HepG2 (cell line): ENCODE results near the gene PLET1. TPM values are rescaled to one million over a fixed set of nuclear protein-coding genes. Genes with fewer than 3 reads are reported as not detected.
A peak's percentile ranks its signal among the peaks of the same experiment; 100 is the strongest.

Source experiments
- ATAC-seq: fragments of 200-7000 bp; cut with Tn5 transposase; 3 replicates; pipeline ENCODE4 v1.9.1; 2020; ENCODE audit warnings: mild to moderate bottlenecking, moderate library complexity
- BruUV-seq: library from RNA; stranded (reverse); fragments of 400-500 nt; replicated peaks from 2 replicates; lab custom pipeline; 2021; lab: Mats Ljungman, UMichigan
- CTCF ChIA-PET: fragments of 300-600 bp; formaldehyde crosslinking; extraction: SDS; loops from one replicate; lab custom pipeline; 2021; ENCODE audit warnings: low total read pairs, inconsistent platforms, low intra/inter-chr PET ratio; lab: Yijun Ruan, JAX
- POLR2A ChIA-PET: fragments of 350-600 bp; sonication (Branson Sonifier 250); formaldehyde crosslinking; loops from one replicate; lab custom pipeline; 2020; ENCODE audit warnings: antibody characterized with exemption, inconsistent platforms; lab: Yijun Ruan, JAX
- DNase-seq: peaks from one replicate; pipeline ENCODE4 v3.0.0-alpha.2; 2015; ENCODE audit warnings: low spot score
- FAIRE-seq: peaks from 3 replicates; lab custom pipeline; 2011; peaks lifted over from hg19 to GRCh38; lab: Jason Lieb, UNC
- H2AFZ ChIP-seq: one replicate; pipeline ENCODE4 v1.6.1; 2011; ENCODE audit warnings: low read length, inconsistent platforms
- H3K27ac ChIP-seq: fragments of 300-600 bp; 3 replicates; pipeline ENCODE4 v1.8.0; 2011; ENCODE audit warnings: mixed run types, mild to moderate bottlenecking, mixed read lengths, low read length, inconsistent platforms; ENCODE audit not compliant: insufficient read depth; ENCODE audit errors: extremely low read length
- H3K27me3 ChIP-seq, 2 experiments: fragments of 200-600 bp in 1 of 2; 2 replicates in 1 of 2; 3 replicates in 1 of 2; pipeline versions ENCODE4 v1.6.0 to v1.8.0; 2011; ENCODE audit warnings: low read length in 2 of 2, mild to moderate bottlenecking in 2 of 2, moderate library complexity in 2 of 2, inconsistent platforms in 1 of 2; ENCODE audit not compliant: insufficient read depth in 2 of 2, control insufficient read depth in 1 of 2
- H3K36me3 ChIP-seq, 2 experiments: fragments of 200-600 bp in 1 of 2; replicated peaks in 1 of 2; 2 replicates in 1 of 2; 3 replicates in 1 of 2; pipeline versions ENCODE4 v1.5.1 to v1.8.0; 2011; ENCODE audit warnings: low read length in 2 of 2, inconsistent platforms in 1 of 2; ENCODE audit not compliant: insufficient read depth in 2 of 2, control insufficient read depth in 1 of 2
- H3K4me1 ChIP-seq: 2 replicates; pipeline ENCODE4 v1.5.1; 2012; ENCODE audit warnings: low read length, inconsistent platforms; ENCODE audit not compliant: insufficient read depth
- H3K4me2 ChIP-seq: 2 replicates; pipeline ENCODE4 v1.6.0; 2011; ENCODE audit warnings: low read depth, low read length, inconsistent platforms
- H3K4me3 ChIP-seq, 3 experiments: fragments of 200-600 bp in 1 of 3; sonication (generic), shearing (Covaris generic) in 1 of 3; replicated peaks in 1 of 3; 2 replicates each; pipeline ENCODE4 v1.5.1; 2011 to 2016; ENCODE audit warnings: low read length in 3 of 3, inconsistent platforms in 2 of 3, low read depth in 2 of 3, mild to moderate bottlenecking in 2 of 3, control low read depth in 1 of 3, mixed read lengths in 1 of 3; ENCODE audit not compliant: insufficient read depth in 1 of 3
- H3K79me2 ChIP-seq: one replicate; pipeline ENCODE4 v1.6.1; 2011; ENCODE audit warnings: low read length, inconsistent platforms; ENCODE audit not compliant: insufficient read depth
- H3K9ac ChIP-seq: 2 replicates; pipeline ENCODE4 v1.6.0; 2011; ENCODE audit warnings: mild to moderate bottlenecking, low read depth, low read length, inconsistent platforms; ENCODE audit not compliant: insufficient read depth
- H3K9me3 ChIP-seq: 2 replicates; pipeline ENCODE4 v1.5.1; 2012; ENCODE audit warnings: mild to moderate bottlenecking, low read length
- H4K20me1 ChIP-seq: 2 replicates; pipeline ENCODE4 v1.6.0; 2011; ENCODE audit warnings: inconsistent platforms, mild to moderate bottlenecking, low read length, moderate library complexity; ENCODE audit not compliant: insufficient read depth
- ARHGAP35 ChIP-seq: sonication (generic); formaldehyde crosslinking; IDR thresholded peaks from 2 replicates; pipeline ENCODE4 v1.9.0; 2022; ENCODE audit warnings: mild to moderate bottlenecking, inconsistent platforms, moderate library complexity, missing genetic modification reagents, borderline replicate concordance
- ARID5B ChIP-seq: IDR thresholded peaks from 2 replicates; pipeline ENCODE4 v1.4.0; 2020; ENCODE audit warnings: mild to moderate bottlenecking, missing genetic modification reagents
- ATF1 ChIP-seq: IDR thresholded peaks from 2 replicates; pipeline ENCODE4 v1.6.1; 2016; ENCODE audit warnings: mild to moderate bottlenecking, control low read depth
- BCL6 ChIP-seq: IDR thresholded peaks from 2 replicates; pipeline ENCODE4 v1.6.1; 2016; ENCODE audit warnings: missing genetic modification reagents, missing compliant biosample characterization
- ELF3 ChIP-seq: IDR thresholded peaks from 2 replicates; pipeline ENCODE4 v1.6.1; 2016; ENCODE audit warnings: missing genetic modification reagents, missing compliant biosample characterization
- ETV5 ChIP-seq: IDR thresholded peaks from 2 replicates; pipeline ENCODE4 v1.6.1; 2018; ENCODE audit warnings: missing biosample characterization, missing genetic modification reagents, inconsistent platforms, borderline replicate concordance
- GABPA ChIP-seq, 2 experiments: IDR thresholded peaks; 2 replicates each; pipeline ENCODE4 v1.6.1; 2011 to 2016; ENCODE audit warnings: low read depth in 2 of 2, low read length in 1 of 2, missing biosample characterization in 1 of 2, missing genetic modification characterization in 1 of 2
- GATAD2A ChIP-seq: IDR thresholded peaks from 2 replicates; pipeline ENCODE4 v1.6.1; 2016
- IKZF5 ChIP-seq: IDR thresholded peaks from 2 replicates; pipeline ENCODE4 v1.6.1; 2018; ENCODE audit warnings: missing genetic modification reagents, mild to moderate bottlenecking, missing compliant biosample characterization
- IRF2 ChIP-seq: IDR thresholded peaks from 2 replicates; pipeline ENCODE4 v1.6.1; 2018; ENCODE audit warnings: missing genetic modification reagents, missing compliant biosample characterization
- KMT2A ChIP-seq: sonication (generic); formaldehyde crosslinking; IDR thresholded peaks from 2 replicates; pipeline ENCODE4 v1.4.0; 2020; ENCODE audit warnings: missing genetic modification reagents
- ONECUT2 ChIP-seq: sonication (generic); formaldehyde crosslinking; IDR thresholded peaks from 2 replicates; pipeline ENCODE4 v1.4.0; 2020; ENCODE audit warnings: missing genetic modification reagents
- RXRB ChIP-seq: IDR thresholded peaks from 2 replicates; pipeline ENCODE4 v1.6.1; 2016; ENCODE audit warnings: borderline replicate concordance, missing genetic modification reagents, missing compliant biosample characterization
- SKI ChIP-seq: fragments of 450-650 bp; IDR thresholded peaks from one replicate; pipeline ENCODE4 v1.6.1; 2018; ENCODE audit warnings: mild to moderate bottlenecking; ENCODE audit not compliant: partially characterized antibody
- SMAD1 ChIP-seq: sonication (generic); formaldehyde crosslinking; IDR thresholded peaks from 2 replicates; pipeline ENCODE4 v1.4.0; 2020; ENCODE audit warnings: missing genetic modification reagents, low read depth, mild to moderate bottlenecking, borderline replicate concordance
- TEAD3 ChIP-seq: optimal IDR thresholded peaks from 2 replicates; pipeline ENCODE3; 2016; ENCODE audit warnings: borderline replicate concordance
- ZHX1 ChIP-seq: sonication (generic); formaldehyde crosslinking; IDR thresholded peaks from 2 replicates; pipeline ENCODE4 v1.8.1; 2022; ENCODE audit warnings: low read depth, mild to moderate bottlenecking, missing genetic modification reagents
- ZNF775 ChIP-seq: sonication (generic); formaldehyde crosslinking; IDR thresholded peaks from 2 replicates; pipeline ENCODE4 v1.4.0; 2020; ENCODE audit warnings: missing genetic modification reagents, mild to moderate bottlenecking, moderate library complexity, borderline replicate concordance
- WGBS: methylation state at CpG from one replicate; pipeline ENCODE4 v1.1.6; 2017; ENCODE audit warnings: low lambda C conversion rate; 5-methylcytosine and 5-hydroxymethylcytosine counted together
- in situ Hi-C: cut with HindIII; loops from 2 replicates; pipeline ENCODE4 v1.10.0; 2017; ENCODE audit warnings: low pct_unique_long_range_greater_than_20kb; ENCODE audit not compliant: extremely low pct_ligation_motif_present
- intact Hi-C: fragments of 100-400 bp; cut with micrococcal nuclease; formaldehyde crosslinking; loops from one replicate; pipeline ENCODE4 v1.10.0; 2022; ENCODE audit not compliant: unreplicated experiment
- polyA plus RNA-seq, 8 experiments: library from polyadenylated mRNA; depleted of rRNA in 3 of 8; stranded (reverse) in 7 of 8; unstranded in 1 of 8; fragments of >200 nt; fragmentation: Illumina TruSeq in 4 of 8; extraction: Trizol in 4 of 8; gene quantifications; 2 replicates each; pipeline versions ENCODE4 v1.2.1 to v1.2.3, GENCODE V29; 2011 to 2016; ENCODE audit warnings: low read depth in 4 of 8, missing spikeins in 1 of 8, mixed read lengths in 1 of 8; ENCODE audit not compliant: insufficient read depth in 1 of 8
- total RNA-seq, 5 experiments: library from RNA; depleted of rRNA; stranded (reverse); fragments of >200 nt; fragmentation: Illumina TruSeq; extraction: Trizol; gene quantifications; 2 replicates each; pipeline ENCODE4 v1.2.3, GENCODE V29; 2016; ENCODE audit warnings: low read depth in 1 of 5

The PLET1 gene
- total and polyA plus RNA-seq, 2 of the 13 experiments (the other 11 are each of a cell fraction or from before 2014, with no cell fraction given): not detected

- ChIA-PET POLR2A (interaction anchor here (0.9 kb wide), 1 partner anchor 43 kb away, joined by 3 read pairs; the partner anchor contains the start of gene PTS), CTCF (no interaction called here)
- Histone ChIP-seq H3K4me3 (no peak overlapping the region), H4K20me1 (no peaks in the 10 kb centered on the region), H3K4me1 (peaks cover 36% of the 10 kb centered on the region), H3K27ac (no peak overlapping the region), H3K4me2 (peak overlapping the region; percentile 42; the same call in 1 of the 2 replicates), H3K27me3 (no peaks in the 10 kb centered on the region), H2AFZ (no peak overlapping the region), H3K9ac (no peak overlapping the region), H3K36me3 (no peaks in the 10 kb centered on the region), H3K9me3 (no peaks in the 10 kb centered on the region), H3K79me2 (no peaks in the 10 kb centered on the region)
- DNase-seq (no peak), FAIRE-seq (peak; percentile 12), ATAC-seq (peak; percentile 34; the same call in 1 of the 3 replicates)
- in situ Hi-C loops: no loop called here
- 10% methylated on average over 6 of the region's 6 CpGs for WGBS
- BruUV-seq: no TSS peak
- intact Hi-C loops: no loop called here
- peak; percentile 55 for TF ChIP-seq ARID5B (CRISPR knock-in tag)
- TF ChIP-seq TEAD3 (CRISPR knock-in tag): peak; percentile 20
- TF ChIP-seq GABPA (IDR thresholded peaks at IDR 0.05; ENCODE audit: low read depth, low read length): no peak
- peak; percentile 39; the same call in 1 of the 2 replicates for TF ChIP-seq GABPA (CRISPR knock-in tag; IDR thresholded peaks at IDR 0.05; ENCODE audit: low read depth)
- no peak for TF ChIP-seq SMAD1 (CRISPR knock-in tag)
- TF ChIP-seq IKZF5 (CRISPR knock-in tag): no peak
- TF ChIP-seq SKI: peak; percentile 26
- TF ChIP-seq ZNF775 (CRISPR knock-in tag): no peak
- peak; percentile 23; the same call in 1 of the 2 replicates for TF ChIP-seq ETV5 (CRISPR knock-in tag)
- 0 out of 2 replicates have a peak, but pooled peaks have one; percentile 21 for TF ChIP-seq GATAD2A (CRISPR knock-in tag)
- TF ChIP-seq ONECUT2 (CRISPR knock-in tag): peak; percentile 84
- 0 out of 2 replicates have a peak, but pooled peaks have one; percentile 25 for TF ChIP-seq ATF1 (CRISPR knock-in tag)
- TF ChIP-seq KMT2A (CRISPR knock-in tag): no peak
- no peak for TF ChIP-seq ARHGAP35
- TF ChIP-seq IRF2 (CRISPR knock-in tag): 0 out of 2 replicates have a peak, but pooled peaks have one; percentile 20
- 0 out of 2 replicates have a peak, but pooled peaks have one; percentile 28 for TF ChIP-seq ELF3 (CRISPR knock-in tag)
- peak; percentile 33; the same call in 1 of the 2 replicates for TF ChIP-seq RXRB (CRISPR knock-in tag)
- TF ChIP-seq BCL6 (CRISPR knock-in tag): peak; percentile 95
- no peak for TF ChIP-seq ZHX1 (CRISPR knock-in tag)
Observed at GRCh38 chr11:112269139-112269538, 8.5 kb upstream of the PLET1 start.
